Measurements from ENCODE around the gene GRPEL1.

GRPEL1 gene

DNA sequence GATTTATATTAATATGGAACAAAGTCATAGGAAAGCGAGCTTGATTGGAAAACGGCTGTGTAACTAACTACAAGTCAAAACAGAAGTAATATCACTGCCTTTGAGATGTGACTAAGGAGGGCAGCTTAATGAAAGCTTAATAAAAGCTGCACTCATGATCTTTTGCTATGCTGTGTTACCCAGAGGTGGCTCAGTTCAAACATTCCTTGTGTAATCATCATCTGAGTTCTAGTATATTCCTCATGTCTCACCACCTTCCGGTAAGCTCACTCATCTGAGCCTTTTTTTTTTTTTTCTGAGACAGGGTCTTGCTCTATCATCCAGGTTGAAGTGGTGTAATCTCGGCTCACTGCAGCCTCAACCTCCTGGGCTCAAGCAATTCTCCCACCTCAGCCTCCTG, 5.0 kb downstream of the GRPEL1 start:
- no peak for DNase-seq

DNA sequence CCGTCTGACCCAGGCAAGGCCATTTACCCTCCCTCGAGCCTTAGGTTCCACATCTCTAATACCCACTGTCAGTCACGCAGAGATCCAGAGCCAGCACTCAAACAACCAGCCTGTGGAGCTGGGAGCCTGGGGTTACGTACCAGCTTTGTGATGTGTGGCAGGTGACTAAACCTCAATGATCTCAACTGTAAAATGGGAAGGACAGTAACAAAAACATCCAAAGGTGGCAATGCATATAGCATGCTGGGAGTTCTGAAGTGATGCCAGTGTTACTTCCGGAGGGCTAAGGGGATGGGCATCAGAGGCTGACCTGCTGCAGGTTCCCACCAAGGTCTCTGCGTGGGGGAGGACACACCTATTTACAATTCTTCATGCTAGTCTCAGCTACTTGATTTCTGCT, 6.0 kb downstream of the GRPEL1 start:
- no peak for DNase-seq

- no peak for DNase-seq
Measured at GRCh38 chr4:7060346-7061150, 7.3 kb downstream of the GRPEL1 start.

DNA sequence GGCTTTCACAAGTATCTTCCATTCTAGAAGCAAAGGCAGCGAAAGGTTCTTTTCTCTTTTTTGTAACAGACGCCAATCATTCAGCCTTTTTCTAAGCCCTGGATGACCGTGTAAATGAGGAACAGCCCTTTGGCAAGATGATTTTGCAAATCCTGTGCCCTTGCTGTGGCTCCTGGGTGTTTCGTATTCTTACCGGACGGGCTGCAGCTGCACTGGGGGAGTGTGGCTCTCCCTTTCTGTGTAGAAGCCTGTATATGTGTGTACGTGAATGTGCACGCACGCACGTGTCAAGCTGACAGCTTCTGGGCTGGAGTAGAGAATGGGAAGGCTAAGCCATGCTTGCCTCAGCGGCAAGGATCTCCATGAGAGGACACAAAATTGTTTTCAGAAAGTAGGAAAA, 8.2 kb downstream of the GRPEL1 start:
- DNase-seq, result no peak

DNA sequence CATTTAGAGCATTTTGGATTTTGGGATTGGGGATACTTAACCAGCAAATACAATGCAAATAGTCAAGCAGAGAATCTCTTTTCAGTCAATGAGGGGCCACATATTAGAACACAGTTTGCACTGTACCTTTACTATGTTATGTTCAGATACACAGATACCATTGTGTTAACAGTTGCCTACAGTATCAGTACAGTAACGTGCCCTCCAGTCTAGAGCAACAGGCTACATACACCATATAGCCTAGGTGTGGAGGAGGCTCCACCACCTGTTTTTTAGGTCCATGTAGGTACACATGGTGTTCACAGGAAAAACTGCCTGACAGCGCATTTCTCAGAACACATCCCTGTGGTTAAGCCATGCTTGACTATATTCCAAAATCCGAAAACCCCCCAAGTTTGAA, 9.1 kb downstream of the GRPEL1 start:
- DNase-seq, result no peak

GRCh38 chr4:7055990-7056325, 11.9 kb downstream of the GRPEL1 start:
- DNase-seq, result no peak

- DNase-seq, result no peak
Measured at GRCh38 chr4:7055111-7055989, 12.5 kb downstream of the GRPEL1 start.

GRCh38 chr4:7054106-7054880, 13.6 kb downstream of the GRPEL1 start:
- DNase-seq, result no peak

DNA sequence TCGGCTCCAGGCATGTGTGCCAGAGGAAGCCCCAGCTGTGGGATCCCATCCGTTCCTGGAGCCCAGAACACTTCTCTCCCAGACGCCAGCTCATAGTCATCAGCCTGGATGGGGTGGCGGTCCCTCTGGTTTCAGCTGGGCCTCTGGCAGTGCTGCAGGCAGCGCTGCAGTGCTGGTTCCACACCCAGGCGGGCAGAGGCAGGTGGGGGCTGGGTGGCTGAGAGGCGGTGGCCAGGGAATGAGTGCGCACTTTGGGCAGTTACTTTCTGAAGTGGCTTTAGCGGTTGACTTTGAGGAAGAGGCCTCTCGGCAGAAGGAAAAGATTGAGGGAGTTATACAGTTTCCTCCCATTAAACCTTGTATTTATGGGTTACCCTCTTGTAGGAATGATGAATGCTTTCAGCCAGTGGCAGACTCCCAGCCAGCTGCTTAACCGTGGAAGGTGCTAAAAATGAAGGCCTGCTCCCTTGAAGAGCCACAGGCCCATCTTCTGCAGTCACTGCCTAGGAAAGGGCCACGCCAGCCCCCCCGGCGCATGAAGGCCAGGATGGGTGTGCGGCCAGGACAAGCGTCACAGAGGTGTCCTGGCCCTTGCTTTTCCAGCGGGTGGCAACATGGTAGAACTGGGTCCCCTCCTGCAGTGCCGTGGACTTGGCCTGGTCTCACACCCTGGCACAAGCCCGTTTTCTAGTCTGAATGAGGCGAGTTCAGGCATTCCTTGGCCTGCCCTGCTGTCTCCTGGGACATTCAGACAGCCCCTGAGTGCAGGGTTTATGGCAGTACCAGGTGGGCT, 14.7 kb downstream of the GRPEL1 start:
- DNase-seq, result no peak

- DNase-seq, result no peak
Measured at GRCh38 chr4:7052313-7052712, 15.6 kb downstream of the GRPEL1 start.

GRCh38 chr4:7051905-7052304, 16.0 kb downstream of the GRPEL1 start:
- DNase-seq, result no peak

- DNase-seq, result no peak
Measured at GRCh38 chr4:7051144-7051495, 16.7 kb downstream of the GRPEL1 start.

- no peak for DNase-seq
Measured at GRCh38 chr4:7050481-7051143, 17.3 kb downstream of the GRPEL1 start.

DNA sequence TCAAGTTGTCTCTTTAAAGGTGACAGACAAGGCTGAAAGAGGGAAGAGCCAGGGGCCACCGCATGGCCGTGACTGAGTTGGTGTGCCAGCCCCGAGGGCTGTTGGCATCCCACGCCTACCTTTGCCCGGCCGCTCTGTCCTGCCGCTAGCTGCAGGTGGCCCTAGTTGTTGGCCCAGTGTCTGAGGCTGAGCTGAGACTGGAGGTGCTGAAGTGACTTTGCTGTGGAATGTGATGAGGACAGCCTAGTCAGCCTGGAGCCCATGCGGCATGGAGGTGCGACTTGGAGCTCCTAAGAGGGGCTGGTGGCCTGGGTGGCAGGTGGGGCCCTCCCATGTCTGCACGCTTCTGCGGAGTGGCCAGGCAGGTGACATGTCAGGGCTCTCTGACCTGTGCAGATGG, 18.1 kb downstream of the GRPEL1 start:
- DNase-seq, result no peak

GRCh38 chr4:7049295-7049694, 18.6 kb downstream of the GRPEL1 start:
- DNase-seq, result no peak

DNA sequence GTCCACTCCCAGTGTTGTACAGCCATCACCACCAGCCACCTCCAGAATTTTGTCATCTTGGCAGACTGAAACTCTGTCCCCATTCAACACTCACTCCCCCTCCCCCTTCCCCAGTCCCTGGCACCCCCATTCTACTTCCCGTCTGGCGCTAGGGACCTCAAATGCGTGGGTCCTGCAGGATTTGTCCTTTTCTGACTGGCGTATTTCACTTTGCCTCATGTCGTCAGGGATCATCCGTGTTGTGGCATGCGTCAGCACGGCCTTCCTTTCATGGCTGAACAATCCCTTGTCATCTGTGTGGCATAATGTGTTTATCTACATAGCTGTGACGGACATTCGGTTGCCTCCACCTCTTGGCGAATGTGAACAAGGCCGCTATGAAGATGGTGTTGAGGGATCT, 19.2 kb downstream of the GRPEL1 start:
- no peak for DNase-seq

- DNase-seq, result no peak
Measured at GRCh38 chr4:7046971-7047370, 20.9 kb downstream of the GRPEL1 start.

DNA sequence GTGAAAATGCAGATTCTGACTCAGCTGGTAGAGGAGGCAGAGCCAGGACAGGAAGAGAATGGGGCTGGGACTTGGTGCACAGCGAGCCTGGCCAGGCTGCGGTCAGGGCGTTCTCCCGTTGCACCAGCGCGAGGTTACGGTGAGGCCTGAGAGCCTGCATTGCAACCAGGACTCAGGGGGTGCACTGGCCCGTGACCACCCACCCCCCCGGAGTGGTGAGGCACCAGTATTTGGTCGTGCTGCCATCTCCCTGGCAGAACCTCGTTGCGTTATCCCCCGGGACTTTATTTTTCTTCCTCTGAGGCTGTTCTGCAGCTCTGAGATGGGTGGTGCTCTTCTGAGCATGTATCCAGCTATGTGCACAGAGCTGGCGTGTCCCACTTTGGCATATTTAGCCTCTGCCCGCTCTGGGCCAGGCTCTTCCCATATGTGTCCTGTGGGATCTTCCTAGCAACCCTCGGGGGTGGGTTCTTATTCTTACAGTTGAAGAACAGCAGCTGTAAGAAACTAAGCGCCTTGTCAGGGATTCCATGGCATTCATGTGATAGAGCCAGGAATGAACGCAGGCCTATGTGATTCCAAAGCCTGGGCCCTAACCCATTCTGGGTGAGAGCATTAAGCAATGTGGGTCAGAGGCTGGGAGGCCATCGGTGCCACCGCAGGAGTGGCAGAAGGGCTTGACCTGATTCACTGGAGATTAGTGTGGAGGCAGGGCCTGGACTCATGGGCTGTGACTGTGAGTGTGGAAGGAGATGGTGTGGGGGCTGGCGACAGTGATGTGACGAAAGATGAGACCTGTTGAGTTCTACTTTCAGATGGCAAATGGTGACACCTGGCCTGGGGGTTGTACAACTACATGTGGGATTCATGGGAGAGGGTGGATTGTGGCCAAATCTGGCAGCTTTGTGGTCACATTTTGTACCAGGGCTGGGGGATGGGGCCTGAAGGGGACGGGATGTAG, 21.6 kb downstream of the GRPEL1 start:
- no peak for DNase-seq

- DNase-seq, result no peak
Measured at GRCh38 chr4:7045553-7045952, 22.3 kb downstream of the GRPEL1 start.

GRCh38 chr4:7044137-7044930, 23.5 kb downstream of the GRPEL1 start:
- DNase-seq, result no peak
